GM21723 (cell line): ENCODE data around the gene B9D2.
"Not testable (repeated sequence)": the region's sequence is repeated elsewhere in the genome, so short reads cannot be mapped to it uniquely, and the experiment has no call there.

Experiments
- ATAC-seq: cut with Tn5 transposase; IDR thresholded peaks from one replicate; pipeline ENCODE4 v1.9.1; 2021; ENCODE audit warnings: mild to moderate bottlenecking, moderate library complexity; ENCODE audit not compliant: unreplicated experiment

The B9D2 gene

DNA sequence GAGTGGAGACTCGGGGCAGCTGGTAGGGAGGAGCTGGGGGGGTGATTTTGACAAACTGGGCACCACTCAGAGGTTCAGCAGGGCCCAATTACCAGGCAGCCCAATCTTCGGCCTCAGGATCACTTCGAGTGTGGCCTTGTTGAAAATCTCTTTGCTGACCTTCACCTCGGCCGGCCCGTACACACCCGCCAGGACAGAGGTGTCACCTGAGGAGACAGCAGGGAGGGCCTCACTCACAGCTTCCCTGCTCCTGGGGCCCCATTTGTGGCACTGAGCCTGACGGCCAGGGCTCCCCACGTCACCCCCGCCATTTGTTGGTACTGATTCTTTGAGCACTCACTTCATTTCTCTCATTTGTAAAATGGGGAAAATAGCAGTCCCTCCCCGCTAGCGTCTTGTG, 28.8 kb upstream of the B9D2 start:
- ATAC-seq, result no peak

- no peak for ATAC-seq
Observed at GRCh38 chr19:41391618-41392017, 27.7 kb upstream of the B9D2 start.

DNA sequence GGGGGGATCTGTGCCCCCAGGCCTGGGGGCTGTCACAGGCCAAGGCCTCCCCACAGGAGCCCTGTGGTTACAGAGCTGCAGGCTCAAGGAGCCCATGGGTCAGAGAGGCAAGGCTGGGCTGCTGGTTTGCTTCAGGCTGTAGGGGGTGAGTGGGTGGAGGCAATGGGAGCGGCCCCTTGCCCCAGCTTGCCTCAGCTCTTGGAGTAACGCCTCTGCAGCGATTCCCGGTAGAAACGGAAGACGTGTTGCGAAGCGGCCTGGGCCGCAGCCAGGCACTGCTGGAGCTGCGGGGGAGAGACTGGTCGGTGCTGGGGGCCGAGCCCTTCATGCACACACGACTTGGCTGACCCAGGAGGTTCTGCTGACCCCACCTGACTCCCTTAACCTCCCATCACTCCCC, 22.5 kb upstream of the B9D2 start:
- ATAC-seq, result no peak

GRCh38 chr19:41384351-41384750, 20.4 kb upstream of the B9D2 start:
- ATAC-seq, result no peak

- not testable (repeated sequence) for ATAC-seq
Observed at GRCh38 chr19:41381536-41381935, 17.6 kb upstream of the B9D2 start.

- no peak for ATAC-seq
Observed at GRCh38 chr19:41377977-41378709, 14.2 kb upstream of the B9D2 start.

DNA sequence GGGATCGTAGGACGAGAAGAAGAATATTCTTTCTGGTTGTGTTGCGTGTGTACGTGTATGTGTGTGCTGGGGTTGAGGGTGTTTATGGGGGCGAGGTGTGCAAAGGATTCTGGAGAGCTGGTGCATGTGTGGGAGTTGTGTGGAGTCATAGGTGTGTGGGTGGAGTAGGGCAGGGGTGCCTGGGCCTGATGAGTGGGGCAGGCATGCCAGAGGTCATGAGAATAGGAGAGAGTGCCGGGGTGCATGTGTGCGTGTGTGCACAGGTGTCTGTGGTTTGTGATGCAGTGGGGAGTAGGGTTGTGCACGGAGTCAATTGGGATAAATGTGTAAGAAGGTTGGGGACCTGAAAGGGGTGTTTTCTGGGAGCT, 13.0 kb upstream of the B9D2 start:
- no peak for ATAC-seq

GRCh38 chr19:41376241-41376997, 12.5 kb upstream of the B9D2 start, which contains the start of gene TMEM91:
TMEM91 (plus strand) TSS chr19:41376533; CDS start chr19:41378310, 1,777 bp downstream.
- no peak for ATAC-seq

GRCh38 chr19:41373993-41374392, 10.0 kb upstream of the B9D2 start:
- no peak for ATAC-seq

- no peak for ATAC-seq
Observed at GRCh38 chr19:41372501-41372900, 8.6 kb upstream of the B9D2 start.

DNA sequence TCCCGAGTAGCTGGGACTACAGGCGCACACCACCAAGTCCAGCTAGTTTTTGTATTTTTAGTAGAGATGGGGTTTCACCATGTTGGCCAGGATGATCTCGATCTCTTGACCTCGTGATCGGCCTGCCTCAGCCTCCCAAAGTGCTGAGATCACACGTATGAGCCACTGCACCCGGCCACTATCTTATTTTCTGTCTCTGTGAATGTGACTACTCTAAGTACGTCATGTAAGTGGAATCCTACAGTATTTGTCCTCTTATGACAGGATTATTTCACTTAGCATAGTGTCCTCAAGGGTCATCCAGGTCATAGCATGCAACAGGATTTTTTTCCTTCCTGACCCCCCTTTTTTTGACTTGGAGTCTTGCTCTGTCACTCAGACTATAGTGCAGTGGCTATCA, 7.6 kb upstream of the B9D2 start:
- no peak for ATAC-seq

GRCh38 chr19:41371119-41371518, 7.2 kb upstream of the B9D2 start:
- not testable (repeated sequence) for ATAC-seq

- ATAC-seq, result no peak
Observed at GRCh38 chr19:41369769-41370168, 5.8 kb upstream of the B9D2 start.

DNA sequence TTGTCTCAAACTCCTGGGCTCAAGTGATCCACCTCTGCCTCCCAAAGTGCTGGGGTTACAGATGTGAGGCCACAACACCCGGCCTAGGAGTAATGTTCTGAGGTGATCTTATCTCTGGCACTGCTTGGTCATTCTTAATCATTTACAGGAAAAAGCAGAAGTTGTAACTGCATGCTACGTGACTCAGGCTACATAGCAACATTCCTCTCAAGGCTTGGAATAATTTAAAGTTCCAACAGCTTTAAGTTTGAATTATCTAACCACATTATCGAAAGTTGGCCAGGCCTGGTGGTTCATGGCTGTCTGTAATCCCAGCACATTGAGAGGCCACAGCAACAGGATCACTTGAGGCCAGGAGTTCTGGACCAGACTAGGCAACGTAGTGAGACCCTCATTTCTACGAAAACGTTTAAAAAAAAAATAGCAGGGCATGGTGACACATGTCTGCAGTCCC, 3.9 kb upstream of the B9D2 start:
- ATAC-seq, result no peak

- ATAC-seq, result no peak
Observed at GRCh38 chr19:41366089-41366488, 2.1 kb upstream of the B9D2 start.

DNA sequence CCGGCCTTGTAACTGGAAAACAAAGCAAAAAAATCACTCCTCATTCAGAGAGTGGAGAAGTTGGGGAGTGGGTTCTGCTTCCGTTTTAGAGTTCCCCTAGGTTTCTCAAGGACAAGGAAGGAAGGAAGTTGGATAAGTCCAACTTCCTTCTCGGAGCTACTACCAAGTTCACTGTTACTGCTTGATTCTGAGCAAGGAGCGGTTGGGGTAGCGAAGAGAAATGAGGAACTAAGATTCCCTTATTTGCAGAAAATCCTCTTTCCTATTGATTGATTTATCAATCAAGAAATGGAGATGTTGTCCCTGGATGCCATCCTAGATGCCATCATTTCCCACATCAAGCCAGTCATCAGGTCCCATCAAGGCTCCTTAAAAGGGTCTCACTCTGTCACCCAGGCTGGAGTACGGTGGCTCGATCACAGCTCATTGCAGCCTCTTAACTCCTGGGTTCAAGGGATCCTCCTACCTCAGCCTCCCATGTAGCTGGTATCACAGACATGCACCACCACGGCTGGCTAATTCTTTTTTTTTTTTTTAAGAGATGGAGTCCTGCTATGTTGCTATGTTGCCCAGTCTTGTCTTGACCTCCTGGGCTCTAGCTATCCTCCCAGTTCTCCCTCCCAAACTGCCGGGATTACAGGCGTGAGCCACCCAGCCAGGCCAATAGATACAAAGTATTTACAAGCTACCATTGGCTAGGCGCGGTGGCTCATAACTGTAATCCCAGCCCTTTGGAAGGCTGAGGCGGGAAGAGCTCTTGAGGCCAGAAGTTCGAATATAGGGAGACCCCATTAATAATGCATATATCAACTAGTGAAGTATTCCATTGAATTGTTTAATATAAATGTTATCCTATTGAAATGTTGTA, 809 bp upstream of the B9D2 start:
- no peak for ATAC-seq

DNA sequence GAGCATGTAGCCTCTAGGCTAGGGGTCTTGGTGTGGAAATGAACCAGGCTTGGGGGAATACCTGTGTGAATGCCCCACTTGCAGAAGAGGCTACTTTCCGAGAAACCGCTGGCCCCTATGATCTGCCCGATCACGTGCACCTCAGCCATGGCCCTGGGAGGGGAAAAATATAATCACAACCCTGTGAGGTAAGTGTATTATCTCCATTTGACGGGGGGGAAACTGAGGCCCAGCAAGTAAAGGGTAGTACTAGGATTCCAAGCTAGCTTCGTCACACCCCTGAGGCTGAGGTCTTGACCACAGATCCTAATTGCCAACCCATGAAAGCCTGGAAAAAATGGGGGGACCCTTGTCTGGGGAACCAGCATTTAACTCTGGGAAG, 587 bp downstream of the B9D2 start:
- ATAC-seq, result no peak

DNA sequence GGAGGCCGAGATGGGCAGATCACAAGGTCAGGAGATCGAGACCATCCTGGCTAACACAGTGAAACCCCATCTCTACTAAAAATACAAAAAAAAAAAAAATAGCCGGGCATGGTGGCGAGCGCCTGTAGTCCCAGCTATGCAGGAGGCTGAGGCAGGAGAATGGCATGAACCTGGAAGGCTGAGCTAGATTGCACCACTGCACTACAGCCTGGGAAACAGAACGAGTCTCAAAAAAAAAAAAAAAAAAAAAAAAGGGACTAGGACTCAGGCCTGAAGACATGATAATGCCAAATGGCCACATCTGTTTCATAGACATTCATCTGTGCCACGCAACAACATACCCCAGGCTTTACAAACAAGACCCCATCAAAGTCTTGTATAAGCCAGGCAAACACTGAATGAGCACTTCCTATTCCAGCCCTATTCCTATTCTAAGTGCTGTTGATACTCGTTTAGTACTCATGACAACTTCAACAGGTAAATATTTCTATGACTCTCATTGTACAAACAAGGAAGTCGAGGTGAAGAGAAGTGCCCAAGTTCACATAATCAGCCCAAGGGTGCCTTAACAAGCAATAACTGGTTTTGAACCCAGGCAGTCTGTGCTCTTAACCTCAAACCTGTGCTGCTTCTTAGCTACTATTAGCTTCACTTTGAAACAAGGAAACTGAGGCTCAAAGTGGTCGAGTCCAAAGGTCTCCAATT, 1.7 kb downstream of the B9D2 start:
- no peak for ATAC-seq

DNA sequence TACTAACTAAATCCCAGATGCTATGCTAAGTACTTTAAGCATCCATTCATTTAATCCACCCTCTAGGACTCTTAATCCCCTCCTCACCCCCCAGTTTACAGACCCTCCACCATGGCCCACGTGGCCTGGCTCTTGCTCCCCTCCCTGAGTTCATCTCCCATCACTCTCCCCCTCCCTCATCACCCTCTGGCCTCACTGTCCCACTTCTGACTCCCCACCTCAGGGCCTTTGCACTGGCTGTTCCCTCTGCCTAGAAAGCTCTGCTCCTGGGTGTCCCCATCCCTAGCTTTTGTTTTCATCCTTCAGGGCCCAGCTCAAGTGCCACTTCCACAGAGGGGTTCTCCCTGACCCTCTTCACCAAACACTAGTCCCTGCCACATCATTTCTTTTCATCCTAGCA, 4.2 kb downstream of the B9D2 start:
- no peak for ATAC-seq

- ATAC-seq, result no peak
Observed at GRCh38 chr19:41357746-41358145, 6.2 kb downstream of the B9D2 start.
